ENCODE data around the gene CH25H.
"Not testable (repeated sequence)": the region's sequence is repeated elsewhere in the genome, so short reads cannot be mapped to it uniquely, and the experiment has no call there.

The CH25H gene

DNA sequence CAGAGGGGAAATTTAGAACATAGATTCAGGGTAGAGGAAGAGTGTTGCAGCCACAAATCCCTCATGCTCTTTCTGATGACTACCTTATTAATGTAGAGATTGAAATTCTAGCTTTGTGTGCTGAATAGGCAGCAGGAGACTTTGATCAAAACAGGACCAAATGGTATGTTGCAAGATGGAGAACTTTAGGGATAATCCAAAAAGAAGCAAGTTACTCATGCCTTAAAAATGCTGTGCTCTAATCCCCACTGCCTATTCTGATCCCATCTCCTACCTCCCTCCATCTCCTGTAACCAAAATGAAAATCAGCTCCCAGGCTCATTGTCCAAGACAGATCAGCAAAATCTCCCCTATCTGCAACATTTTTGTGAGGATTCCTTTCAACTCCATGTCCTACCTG is 31.3 kb downstream of the CH25H start:
- no peak overlapping the region for H2AFZ ChIP-seq
- no peak overlapping the region for H3K4me3 ChIP-seq (ENCODE audit: low read depth, low read length)
- H3K79me2 ChIP-seq = no peaks in the 10 kb centered on the region
- TF ChIP-seq, protein P1, sequence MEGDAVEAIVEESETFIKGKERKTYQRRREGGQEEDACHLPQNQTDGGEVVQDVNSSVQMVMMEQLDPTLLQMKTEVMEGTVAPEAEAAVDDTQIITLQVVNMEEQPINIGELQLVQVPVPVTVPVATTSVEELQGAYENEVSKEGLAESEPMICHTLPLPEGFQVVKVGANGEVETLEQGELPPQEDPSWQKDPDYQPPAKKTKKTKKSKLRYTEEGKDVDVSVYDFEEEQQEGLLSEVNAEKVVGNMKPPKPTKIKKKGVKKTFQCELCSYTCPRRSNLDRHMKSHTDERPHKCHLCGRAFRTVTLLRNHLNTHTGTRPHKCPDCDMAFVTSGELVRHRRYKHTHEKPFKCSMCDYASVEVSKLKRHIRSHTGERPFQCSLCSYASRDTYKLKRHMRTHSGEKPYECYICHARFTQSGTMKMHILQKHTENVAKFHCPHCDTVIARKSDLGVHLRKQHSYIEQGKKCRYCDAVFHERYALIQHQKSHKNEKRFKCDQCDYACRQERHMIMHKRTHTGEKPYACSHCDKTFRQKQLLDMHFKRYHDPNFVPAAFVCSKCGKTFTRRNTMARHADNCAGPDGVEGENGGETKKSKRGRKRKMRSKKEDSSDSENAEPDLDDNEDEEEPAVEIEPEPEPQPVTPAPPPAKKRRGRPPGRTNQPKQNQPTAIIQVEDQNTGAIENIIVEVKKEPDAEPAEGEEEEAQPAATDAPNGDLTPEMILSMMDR (IDR thresholded peaks at IDR 0.05) = no peak
- no peak overlapping the region for H3K4me2 ChIP-seq (ENCODE audit: low read length)
- no peaks in the 10 kb centered on the region for H3K4me1 ChIP-seq
- no peak overlapping the region for H3K9ac ChIP-seq
- no peaks in the 10 kb centered on the region for H3K27me3 ChIP-seq (ENCODE audit: control insufficient read depth, insufficient read depth, low read length)
- no peaks in the 10 kb centered on the region for H3K36me3 ChIP-seq (ENCODE audit: control insufficient read depth, insufficient read depth, low read length)
- no peaks in the 10 kb centered on the region for H3K9me3 ChIP-seq (ENCODE audit: control insufficient read depth, low read length)
- no peak overlapping the region for H3K27ac ChIP-seq

DNA sequence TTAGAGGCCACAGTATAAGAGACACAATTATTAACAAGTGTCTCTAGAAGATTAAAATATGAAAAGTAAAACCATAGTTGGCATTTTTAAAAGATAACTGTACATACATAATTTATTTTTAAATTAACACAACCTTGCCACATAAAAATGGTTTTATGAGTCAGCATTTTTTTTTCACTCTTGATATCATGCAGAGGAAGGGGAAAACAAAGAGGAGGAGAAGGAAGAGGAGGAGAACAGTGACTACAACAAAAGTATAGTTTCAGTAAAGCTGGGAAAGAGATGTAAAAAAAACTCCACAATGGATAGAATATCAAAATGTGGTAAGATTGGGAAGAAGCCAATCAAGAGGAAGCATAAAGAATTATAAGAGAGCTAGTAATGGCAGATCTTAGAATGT is 34.0 kb downstream of the CH25H start:
- no peaks in the 10 kb centered on the region for H3K36me3 ChIP-seq (ENCODE audit: control insufficient read depth, insufficient read depth, low read length)
- H3K9ac ChIP-seq = no peak overlapping the region
- no peak overlapping the region for H3K4me3 ChIP-seq (ENCODE audit: low read depth, low read length)
- H3K27ac ChIP-seq = no peak overlapping the region
- H3K4me2 ChIP-seq (ENCODE audit: low read length) = no peak overlapping the region
- no peaks in the 10 kb centered on the region for H3K79me2 ChIP-seq
- no peaks in the 10 kb centered on the region for H3K27me3 ChIP-seq (ENCODE audit: control insufficient read depth, insufficient read depth, low read length)
- no peaks in the 10 kb centered on the region for H3K9me3 ChIP-seq (ENCODE audit: control insufficient read depth, low read length)
- H2AFZ ChIP-seq = no peak overlapping the region
- H3K4me1 ChIP-seq = no peaks in the 10 kb centered on the region
- TF ChIP-seq, protein P1 (IDR thresholded peaks at IDR 0.05) = no peak

DNA sequence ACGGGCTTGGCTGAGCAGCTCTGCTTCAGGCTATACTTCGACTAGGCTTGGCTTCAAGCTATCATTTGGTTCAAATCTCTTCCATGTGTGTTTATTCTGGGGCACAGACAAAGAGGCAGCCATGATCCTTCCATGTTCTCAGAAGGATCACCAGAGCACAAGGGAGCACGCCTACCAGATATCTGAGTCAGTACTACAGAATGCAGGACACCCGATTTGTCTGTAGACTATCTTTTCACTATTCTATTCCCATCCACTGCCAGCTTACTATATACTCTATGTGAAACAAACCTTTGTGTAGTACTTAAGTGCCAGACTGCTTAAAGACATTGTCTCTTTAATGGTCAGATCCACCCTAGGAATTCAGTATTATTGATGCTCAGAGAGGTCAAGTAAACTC is 35.1 kb downstream of the CH25H start:
- no peak overlapping the region for H3K4me2 ChIP-seq (ENCODE audit: low read length)
- no peak overlapping the region for H3K4me3 ChIP-seq (ENCODE audit: low read depth, low read length)
- no peaks in the 10 kb centered on the region for H3K27me3 ChIP-seq (ENCODE audit: control insufficient read depth, insufficient read depth, low read length)
- no peaks in the 10 kb centered on the region for H3K9me3 ChIP-seq (ENCODE audit: control insufficient read depth, low read length)
- no peaks in the 10 kb centered on the region for H3K36me3 ChIP-seq (ENCODE audit: control insufficient read depth, insufficient read depth, low read length)
- H3K9ac ChIP-seq = no peak overlapping the region
- TF ChIP-seq, protein P1 (IDR thresholded peaks at IDR 0.05) = no peak
- H3K4me1 ChIP-seq = no peaks in the 10 kb centered on the region
- no peak overlapping the region for H2AFZ ChIP-seq
- no peak overlapping the region for H3K27ac ChIP-seq
- no peaks in the 10 kb centered on the region for H3K79me2 ChIP-seq

DNA sequence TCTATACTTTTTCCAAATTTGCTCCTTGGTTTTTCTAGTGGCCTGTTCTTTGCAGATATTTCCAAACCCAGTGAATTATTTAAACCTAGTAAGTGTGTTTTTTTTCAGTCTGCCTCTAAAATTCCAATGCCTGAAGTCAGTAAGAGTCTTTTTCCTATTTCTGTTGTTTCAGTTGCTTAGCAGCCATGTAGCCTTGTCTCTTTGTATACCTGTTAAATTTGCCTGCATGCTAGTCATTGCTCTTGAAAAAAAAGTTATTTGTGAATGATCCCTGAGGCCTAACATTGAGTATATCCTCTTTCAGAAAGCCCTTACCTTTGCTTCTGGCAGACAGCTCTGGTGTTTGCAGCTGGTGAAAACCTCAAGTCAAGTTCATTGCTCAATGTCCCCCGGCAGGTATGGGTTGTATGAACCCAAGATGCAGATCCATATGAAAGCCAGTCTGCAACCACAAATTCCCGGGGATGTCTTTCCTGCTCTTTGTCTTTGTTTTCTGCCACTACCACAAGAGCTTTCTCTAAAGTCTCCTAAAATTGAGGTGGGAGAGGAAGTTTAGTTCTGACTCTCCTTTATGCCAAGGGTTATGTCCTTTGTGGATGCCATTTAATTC is 35.7 kb downstream of the CH25H start:
- Histone ChIP-seq H3K27ac (no peak overlapping the region), H3K36me3 (ENCODE audit: control insufficient read depth, insufficient read depth, low read length) (no peaks in the 10 kb centered on the region), H3K4me2 (ENCODE audit: low read length) (no peak overlapping the region), H3K9me3 (ENCODE audit: control insufficient read depth, low read length) (no peaks in the 10 kb centered on the region), H3K9ac (no peak overlapping the region), H3K4me1 (no peaks in the 10 kb centered on the region), H3K27me3 (ENCODE audit: control insufficient read depth, insufficient read depth, low read length) (no peaks in the 10 kb centered on the region), H3K79me2 (no peaks in the 10 kb centered on the region), H2AFZ (no peak overlapping the region), H3K4me3 (ENCODE audit: low read depth, low read length) (no peak overlapping the region)
- TF ChIP-seq, protein P1 (IDR thresholded peaks at IDR 0.05) = no peak

DNA sequence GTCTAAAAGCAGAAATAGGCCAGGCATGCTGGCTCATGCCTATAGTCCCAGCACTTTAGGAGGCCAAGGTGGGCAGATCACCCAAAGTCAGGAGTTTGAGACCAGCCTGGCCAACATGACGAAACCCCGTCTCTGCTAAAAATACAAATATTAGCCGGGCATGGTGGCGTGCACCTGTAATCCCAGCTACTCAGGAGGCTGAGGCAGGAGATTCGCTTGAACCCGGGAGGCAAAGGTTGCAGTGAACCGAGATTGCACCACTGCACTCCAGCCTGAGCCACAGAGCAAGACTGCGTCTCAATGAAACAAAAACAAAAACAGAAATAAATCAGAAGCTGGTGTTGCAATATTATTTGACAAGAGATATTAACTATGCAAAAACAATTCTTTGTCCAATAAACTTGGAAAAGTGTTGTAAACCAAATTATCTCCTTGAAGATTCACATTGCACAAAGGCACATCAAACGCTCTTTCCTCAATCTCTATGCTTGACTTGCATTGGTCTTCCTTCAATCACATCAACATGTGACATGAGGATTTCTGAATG is 38.7 kb downstream of the CH25H start:
- not testable (repeated sequence) for H3K9me3 ChIP-seq (ENCODE audit: control insufficient read depth, low read length); H3K9ac ChIP-seq; H3K27ac ChIP-seq; H3K4me1 ChIP-seq; H3K36me3 ChIP-seq (ENCODE audit: control insufficient read depth, insufficient read depth, low read length); H3K4me3 ChIP-seq (ENCODE audit: low read depth, low read length); H3K4me2 ChIP-seq (ENCODE audit: low read length); H3K27me3 ChIP-seq (ENCODE audit: control insufficient read depth, insufficient read depth, low read length); H2AFZ ChIP-seq; H3K79me2 ChIP-seq

Measured in parathyroid adenoma (tissue), 2 donors.